Stimulated activated CD8-positive, alpha-beta memory T cell treated with anti-CD3 and anti-CD28 coated beads, Interleukin-4, amount 100 ng/mL, for 48 hours (primary cell): ENCODE data around the gene MX2.
"Not testable (repeated sequence)": the region's sequence is repeated elsewhere in the genome, so short reads cannot be mapped to it uniquely, and the experiment has no call there.

Experiments
- DNase-seq: peaks from one replicate; pipeline ENCODE4 v3.0.0-alpha.2; 2020

Gene MX2

GRCh38 chr21:41342035-41342434 lies 19.8 kb upstream of the MX2 start:
- no peak for DNase-seq

DNA sequence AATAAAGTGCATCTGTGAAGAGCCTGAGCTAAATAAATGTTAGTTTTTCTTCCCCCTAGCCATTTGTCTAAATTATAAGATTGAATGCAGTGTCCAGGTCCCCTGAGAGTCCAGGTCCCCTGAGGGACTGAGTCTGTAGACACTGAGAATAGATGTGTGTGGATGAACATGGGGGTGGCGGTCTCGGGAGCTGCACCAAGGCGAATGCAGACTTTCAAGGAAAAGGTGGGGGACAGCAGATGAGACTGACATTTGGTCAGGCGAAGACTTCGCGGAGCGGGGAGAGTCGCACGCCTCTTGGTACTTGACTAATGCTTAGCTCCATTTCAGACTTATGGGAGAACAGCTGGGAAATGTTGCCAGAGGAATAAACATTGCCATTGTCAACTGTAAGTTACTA lies 17.7 kb upstream of the MX2 start:
- no peak for DNase-seq

DNA sequence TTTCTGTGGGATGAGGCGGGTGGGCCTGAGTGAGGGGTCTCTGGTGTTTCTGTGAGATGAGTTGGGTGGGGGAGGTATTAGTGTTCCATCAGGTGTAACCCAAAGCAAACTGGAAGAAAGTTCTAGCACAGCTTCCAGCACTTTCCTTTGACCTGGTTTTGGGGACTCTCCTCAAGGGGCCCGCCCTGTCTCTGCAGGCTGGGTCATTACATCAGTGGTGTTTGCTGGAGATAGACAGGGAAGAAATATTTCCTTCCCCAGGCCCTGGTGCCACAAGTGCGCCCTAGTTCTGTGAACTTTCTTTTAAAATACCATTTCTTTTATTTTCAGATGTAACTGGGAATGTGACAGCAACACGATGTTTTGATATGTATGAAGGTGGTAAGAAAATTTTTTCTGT lies 16.5 kb upstream of the MX2 start:
- no peak for DNase-seq

DNA sequence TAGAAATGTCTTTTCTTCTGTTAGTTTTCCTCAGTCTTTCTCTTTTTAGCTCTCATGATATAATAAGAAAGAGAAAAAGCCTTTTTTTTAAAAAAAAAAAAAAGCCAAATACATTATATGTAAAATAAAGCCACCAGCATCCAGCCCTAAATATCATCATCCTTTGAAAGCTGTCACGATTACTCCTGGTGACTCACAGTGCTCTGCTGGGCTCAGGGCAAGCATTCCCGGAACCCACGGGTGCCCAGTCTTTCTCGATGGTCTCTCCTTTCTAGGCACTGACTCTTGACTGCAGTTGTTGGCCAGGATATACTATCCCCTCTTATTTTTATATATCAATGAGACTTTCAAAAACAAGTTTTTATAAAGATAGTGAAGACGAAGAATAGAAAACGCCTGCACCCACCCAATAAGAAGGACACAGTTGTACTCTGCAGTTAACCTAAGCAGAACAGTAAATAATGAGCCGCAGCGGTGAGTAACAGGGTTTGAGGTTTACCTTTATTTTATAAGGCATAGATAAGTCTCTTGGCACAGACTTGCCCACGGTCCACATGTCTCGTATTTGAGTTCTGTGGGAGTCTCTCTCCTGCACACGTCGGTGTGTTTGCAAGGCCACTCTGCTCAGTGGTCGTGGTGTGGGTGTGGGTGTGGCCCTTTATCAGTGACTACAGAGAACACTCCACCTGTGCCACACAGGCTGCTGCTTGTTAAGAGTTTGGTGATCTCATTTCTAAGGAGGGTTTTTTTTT lies 15.7 kb upstream of the MX2 start:
- no peak for DNase-seq

- no peak for DNase-seq
These were observed 15.1 kb upstream of the MX2 start for GRCh38 chr21:41346758-41347157.

DNA sequence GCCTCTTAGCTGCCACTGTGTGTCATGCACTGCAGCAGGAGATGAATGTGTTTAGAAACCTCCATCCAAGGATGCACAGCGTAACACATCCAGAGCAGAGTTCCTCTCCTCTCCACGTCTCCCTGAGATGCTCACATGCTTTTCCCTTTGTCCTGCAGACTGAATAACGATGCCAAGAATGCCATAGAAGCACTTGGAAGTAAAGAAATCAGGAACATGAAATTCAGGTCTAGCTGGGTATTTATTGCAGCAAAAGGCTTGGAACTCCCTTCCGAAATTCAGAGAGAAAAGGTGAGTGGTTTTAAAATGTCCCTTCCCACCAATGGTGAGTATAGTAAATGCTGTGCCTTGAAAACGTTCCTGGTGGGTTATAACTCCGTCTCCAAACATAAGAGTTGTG lies 13.4 kb upstream of the MX2 start:
- DNase-seq = no peak

DNA sequence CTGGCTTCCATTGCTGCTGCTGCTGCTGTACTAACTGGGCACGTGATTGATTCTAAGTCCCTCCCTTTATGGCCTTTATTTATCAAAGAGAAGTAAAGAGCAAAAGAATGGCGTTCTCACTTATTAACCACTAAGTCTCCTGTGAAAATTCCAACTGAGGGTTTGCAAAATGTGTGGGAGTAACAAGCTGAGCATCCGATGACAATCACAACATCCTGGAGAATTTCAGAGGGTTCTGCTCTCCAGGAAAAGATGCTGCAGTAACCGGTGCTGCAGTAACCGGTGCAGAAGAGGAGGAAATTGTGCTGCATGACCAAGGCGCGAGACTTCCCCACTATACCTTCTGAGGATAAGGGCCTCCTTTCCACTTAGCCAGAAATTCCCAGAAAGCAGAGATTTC lies 12.7 kb upstream of the MX2 start:
- DNase-seq = no peak

DNA sequence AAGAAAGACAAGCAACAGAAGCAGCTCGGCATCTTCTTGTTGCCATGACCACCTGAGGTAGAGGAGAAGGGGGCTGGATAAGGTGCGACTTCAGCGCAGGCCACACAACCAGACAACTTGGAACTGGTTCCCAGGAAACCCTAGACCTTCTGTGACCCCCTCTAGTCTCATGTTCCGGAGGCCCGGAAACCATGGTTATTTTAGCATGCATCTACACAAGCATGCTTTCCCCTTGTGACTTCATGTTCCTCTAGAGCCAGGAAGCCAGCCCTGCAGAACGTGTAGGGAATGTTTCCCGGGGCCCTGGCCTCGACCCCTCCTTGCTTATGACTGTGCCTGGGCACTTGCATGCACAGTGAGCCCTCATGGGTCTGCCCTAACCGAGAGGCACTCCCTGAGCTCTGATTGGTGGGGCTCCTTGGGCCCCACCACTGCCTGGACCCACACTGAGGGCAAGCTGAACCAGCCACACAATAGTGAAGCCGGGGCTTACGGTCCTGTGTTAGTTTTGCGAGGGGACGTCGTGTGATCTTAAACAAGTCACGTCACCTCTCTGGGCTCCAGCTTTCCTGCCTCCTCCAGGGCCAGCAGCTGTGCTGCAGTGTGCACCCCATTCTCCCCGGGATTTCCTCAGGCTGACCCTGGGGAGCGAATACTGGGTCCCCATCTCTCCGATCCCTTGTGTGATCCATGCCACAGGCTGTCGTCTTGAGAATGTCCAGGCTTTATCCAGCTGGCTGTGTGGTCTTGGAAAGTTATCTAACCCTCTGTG lies 12.0 kb upstream of the MX2 start:
- DNase-seq = no peak

DNA sequence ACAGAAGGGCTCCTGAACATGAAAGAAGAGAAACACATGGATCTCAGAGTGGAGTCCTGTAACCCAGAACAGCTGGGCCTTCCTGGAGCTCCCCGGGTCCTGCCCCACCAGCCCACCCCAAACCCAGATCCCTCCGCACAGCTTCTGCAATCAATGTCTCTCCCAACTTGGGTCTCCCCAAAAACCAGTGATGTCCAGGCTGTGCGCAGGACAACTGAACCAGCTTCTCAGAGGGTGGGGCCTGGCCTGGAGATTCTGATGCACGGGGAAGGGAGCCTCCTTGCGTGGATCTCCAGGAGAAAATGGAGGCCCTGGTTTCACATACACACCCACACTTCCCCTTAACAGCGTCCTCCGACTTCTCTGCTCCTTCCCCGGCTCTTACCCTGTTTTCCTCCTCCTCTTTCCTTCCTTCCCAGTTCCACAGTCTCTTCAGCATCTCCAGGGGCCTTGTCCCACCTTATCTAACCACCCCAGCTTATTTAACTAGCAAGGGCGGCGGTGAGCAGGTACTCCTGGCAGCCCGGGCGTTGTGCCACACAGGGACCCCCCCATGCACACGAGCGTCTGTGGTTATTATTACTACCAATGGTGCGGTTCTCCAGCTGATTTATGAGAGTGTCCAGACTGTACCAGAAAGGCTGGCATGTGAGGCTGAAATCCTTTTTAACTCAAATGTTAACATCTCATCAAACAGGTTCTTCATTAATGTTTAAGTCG lies 11.2 kb upstream of the MX2 start:
- DNase-seq = no peak

GRCh38 chr21:41357546-41357945 lies 4.3 kb upstream of the MX2 start:
- no peak for DNase-seq

DNA sequence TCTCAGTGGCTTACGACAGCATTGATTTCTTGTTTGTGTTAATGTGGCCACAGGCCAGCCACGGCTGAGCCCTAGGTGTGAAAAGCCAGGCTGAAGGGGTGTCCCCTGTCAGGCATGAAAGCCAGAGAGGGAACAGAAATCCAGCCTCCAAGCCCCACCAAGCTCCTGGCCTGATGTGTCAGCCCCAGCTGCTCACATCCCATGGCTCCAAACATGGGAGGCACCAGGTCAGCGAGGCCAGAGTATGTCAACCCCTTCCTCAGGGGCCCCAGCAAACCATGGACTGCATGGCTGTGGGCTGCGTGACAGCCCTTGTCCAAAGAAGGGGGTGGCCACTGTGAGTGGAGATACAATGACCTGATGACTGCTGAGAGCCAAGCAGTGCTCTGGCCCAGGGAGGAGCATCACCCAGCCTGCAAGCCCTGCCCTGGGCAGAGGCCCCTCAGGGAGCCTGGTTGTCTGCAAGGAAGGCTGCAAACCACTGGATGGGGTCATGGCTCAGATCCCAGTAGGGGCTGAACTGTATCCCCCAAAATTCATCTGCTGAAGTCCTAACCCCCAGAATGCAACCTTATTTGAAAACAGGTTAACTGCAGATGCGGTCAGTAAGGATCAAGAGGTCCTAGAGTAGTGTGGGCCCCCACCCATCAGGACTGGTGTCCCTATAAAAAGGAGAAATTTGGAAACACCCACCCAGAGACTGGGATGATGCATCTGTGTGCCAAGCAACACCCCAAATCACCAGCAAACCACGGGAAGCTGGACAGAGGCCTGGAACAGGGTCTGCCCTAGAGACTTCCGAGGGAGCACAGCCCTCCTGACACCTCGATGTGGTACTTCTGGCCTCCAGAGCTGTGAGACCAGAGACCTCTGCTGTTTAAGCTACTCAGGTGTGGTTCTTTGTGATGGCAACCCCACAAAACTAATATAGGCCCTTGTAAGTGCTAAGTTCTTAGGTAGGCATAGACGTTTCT lies 3.3 kb upstream of the MX2 start:
- no peak for DNase-seq

DNA sequence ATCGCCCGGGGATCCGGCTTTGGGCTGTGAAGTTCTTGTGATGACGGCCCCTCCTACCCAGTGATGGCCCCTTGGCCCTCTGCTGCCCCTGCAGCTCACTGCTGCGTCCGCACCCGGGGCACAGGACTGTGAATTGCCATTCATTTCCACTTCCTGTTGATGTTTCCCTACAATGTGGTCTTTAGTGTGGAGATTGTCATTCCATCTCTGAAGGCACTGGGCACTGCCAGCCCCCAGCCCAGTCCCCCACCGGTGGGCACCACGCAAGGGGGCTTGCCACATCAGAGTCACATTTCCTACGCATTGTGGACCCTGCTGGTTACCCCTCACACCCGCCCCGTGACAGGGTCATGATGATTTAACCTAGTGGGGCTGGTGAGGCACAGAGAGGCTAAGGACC lies 2.5 kb upstream of the MX2 start:
- no peak for DNase-seq

DNA sequence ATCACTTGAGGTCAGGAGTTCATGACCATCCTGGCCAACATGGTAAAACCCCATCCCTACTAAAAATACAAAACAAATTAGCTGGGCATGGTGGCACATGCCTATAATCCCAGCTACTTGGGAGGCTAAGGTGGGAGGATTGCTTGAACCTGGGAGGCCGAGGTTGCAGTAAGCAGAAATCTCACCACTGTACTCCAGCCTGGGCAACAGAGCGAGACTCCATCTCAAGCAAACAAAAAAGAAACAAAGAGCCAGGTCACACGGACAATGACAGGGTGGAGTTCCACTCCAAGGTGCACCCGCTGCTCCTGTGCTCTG lies 2.1 kb upstream of the MX2 start:
- DNase-seq = not testable (repeated sequence)

DNA sequence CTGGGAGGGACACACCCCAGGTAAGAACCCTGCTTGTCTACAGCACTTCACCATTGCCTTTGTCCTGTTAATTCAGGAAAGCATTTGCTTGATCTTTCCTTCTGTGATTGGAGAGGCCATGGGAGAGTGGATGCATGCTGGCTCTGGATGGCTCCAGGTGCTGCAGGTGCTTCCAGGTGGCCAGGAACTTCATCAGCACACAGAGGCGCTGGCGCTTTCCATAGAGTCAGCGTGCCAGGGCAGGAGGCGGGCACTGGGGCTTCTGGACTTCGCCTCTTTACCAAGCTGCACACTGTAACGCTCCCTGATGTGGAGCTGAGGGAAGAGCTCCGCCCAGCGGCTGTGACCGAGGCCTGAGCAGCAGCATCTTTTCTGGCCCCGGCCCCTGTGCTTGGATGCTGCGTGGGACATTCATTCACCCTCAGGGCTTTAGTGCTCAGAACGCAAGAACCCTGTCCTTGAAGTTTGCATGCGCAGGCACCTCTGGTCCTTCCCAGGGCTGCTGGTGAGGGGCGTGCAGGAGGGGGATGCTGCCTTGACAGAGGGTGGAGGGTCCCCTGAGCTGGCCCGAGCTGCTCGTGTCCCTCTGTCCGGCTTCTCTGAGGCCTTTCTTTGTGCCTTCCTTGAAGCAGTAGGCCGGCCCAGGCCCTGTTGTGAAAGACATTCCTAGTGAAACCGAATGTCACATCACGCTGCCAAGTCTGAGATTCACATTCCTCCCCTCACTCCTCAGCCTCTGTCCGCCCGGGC lies 1.6 kb upstream of the MX2 start:
- DNase-seq = no peak

DNA sequence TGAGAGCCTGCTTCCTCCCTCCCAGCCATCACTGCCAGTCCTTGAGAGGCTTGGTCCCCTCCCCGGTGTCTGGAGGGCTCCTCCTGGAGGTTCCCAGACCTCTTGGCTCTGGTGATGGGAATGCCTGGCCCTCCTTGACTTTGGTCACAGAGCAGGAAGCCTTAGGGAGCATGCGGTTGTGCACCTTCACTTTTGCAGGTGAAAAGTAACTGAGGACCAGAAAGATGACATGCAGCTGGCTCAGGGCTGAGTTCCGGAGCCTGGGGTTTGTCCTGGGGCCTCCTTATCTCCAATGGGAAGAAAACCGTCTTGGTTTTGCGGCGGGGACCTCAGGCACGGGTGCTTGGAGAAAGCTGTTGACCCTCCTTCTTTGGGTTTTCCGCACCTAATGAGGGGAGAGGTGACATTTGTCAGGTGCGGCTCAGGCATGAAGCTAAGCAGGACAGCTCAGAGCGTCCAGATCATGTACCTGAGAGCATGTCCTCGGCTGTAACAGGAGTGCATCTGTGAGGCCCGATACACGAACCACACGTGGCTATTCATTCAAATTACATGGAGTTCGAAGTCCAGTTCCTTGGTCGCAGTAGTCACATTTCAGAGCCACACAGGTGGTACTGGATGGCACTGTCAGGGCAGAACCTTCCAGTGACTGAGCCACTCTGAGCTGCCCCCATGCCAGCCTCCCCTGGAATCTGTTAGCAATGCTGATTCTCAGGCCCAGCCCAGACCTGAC lies 608 bp upstream of the MX2 start:
- no peak for DNase-seq

DNA sequence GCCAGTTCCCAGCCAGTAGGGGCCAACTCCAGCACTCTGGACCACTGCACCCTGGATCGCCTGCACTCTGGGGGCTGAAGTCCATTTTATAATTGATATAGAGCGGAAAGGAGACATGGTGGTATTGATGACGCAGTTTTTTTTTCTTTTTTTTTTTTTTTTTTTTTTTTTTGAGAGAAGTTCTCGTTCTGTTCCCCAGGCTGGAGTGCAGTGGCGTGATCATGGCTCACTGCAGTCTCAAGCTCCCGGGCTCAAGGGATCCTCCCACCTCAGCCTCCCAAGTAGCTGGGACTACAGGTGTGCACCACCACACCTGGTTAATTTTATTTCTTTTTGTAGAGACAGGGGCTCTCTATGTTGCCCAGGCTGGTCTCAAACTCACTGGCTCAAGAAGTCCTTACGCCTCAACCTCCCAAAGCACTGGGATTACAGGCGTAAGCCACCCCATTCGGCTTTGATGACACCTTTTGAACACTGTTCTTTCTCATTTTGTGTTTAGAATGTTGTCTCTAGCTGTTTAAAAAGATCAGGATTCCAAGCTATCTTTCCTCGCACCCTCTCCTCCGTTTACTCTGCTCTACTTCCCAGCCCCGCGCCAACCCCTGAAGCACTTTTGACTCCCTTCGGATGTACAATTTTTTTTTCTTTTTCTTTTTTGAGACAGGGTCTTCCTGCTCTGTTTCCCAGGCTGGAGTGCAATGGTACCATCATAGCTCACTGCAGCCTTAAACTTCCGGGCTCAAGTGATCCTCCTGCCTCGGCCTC lies 960 bp downstream of the MX2 start:
- DNase-seq = no peak

DNA sequence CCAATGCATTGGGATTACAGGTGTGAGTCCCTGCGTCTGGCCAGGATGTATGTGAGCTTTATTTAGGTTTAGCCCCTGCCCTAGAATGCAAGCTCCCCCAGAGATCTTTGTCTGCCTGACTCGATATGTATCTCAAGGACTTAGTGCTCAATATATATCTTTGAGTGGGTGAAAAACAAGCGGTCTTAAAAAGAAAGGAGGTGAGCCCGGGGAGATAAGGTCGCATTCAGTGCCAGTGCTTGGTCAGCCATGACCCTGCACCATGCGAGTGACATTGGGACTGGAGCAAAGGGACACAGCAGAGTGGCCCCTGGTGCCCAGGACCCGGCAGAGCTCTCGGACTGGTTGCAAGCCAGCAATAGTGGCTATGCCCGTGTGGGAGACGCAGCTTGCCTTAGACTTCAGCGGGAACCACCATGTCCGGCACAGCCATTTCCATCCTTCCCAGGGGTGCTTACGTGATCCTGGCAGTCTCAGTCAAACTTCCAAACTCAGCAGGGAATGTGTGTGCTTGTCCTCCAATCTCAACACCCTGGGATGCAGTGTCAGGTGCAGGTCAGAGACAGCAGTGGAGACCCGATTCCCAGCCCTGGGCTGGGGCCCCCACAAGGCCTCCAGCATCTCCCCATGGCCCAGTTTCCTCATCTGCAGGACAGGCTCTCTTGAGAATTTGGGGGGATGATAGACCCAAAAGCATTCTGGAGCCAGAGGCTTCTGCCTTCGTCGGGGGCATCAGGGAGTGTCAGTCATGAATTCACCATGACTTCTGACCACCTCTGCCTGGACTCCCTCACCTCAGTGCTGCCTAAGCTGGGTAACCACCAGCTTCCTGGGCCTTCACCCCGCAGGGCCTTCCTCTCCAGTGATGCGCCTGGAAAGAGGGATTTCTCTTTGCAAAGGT lies 1.8 kb downstream of the MX2 start:
- DNase-seq = no peak

DNA sequence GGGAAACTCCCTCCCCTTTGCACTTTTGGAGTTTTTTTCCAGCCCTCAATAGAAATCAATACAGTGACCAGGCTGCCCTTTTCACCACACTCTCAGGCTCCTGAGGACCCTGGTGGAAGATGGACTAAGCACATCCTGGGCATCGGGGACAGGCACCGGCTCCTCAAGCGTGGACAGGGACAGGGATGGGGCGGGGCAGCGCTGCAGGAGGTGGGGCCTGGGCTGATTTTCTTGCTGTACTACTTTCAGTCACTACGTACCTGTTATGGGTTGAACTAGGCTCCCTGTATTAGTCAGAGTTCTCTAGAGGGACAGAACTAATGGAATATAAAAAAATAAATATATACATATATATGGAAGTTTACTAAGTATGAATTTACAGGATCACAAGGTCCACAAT lies 2.5 kb downstream of the MX2 start:
- DNase-seq = no peak

DNA sequence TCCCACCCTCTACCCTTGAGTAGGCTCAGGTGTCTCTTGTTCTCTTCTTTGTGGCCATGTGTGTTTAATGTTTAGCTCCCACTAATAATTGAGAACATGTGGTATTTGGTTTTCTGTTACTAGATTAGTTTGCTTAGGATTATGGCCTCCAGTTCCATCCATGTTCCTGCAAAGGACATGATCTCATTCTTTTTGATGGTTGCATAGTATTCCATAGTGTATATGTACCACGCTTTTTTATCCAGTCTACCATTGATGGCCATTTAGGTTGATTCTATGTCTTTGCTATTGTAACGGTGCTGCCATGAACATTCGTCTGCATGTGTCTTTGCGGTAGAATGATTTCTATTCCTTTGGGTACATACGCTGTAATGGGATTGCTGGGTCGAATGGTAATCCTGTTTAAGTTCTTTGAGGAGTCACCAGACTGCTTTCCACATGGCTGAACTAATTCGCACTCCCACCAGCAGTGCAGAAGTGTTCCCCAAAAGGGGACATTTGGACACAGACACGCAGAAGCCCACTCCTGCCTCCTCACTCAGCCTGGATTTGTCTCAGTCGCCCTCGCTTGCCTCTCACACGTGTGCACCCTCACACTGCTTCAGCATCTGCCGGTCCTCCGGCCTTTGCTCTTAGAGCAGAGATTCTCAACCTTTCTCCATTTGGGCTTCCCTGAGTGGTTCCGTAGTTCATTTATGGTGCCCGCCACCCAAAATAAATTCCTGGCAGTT lies 3.7 kb downstream of the MX2 start:
- DNase-seq = no peak
